PC-3 (cell line): ENCODE measurements around the gene DNASE1L2.

Experiments used
- CTCF ChIP-seq: fragments of 300-600 bp; sonication (generic); conservative IDR thresholded peaks from 2 replicates; pipeline ENCODE4 v1.5.1; 2017; ENCODE audit warnings: antibody characterized with exemption, low read depth, mild to moderate bottlenecking, low read length
- EZH2 ChIP-seq: fragments of 300-600 bp; sonication (generic); IDR thresholded peaks from one replicate; pipeline ENCODE4 v1.6.1; 2017; ENCODE audit warnings: antibody characterized with exemption, mild to moderate bottlenecking, low read length; ENCODE audit not compliant: unreplicated experiment

GRCh38 chr16:2236337-2237101, at the start of gene DNASE1L2:
- TF ChIP-seq CTCF, result no peak
- TF ChIP-seq EZH2, result no peak
